H9 (cell line): Measurements from ENCODE around the gene RINL. TPM values are rescaled to one million over a fixed set of nuclear protein-coding genes. Genes with fewer than 3 reads are reported as not detected.
A peak's percentile ranks its signal among the peaks of the same experiment; 100 is the strongest.

Experiments
- DNase-seq: peaks from one replicate; pipeline ENCODE4 v3.0.0-alpha.2; 2017
- H2AFZ ChIP-seq: one replicate; pipeline ENCODE4 v1.6.1; 2013; ENCODE audit warnings: mild to moderate bottlenecking, low read length, control low read depth, moderate library complexity
- H2AK5ac ChIP-seq: 2 replicates; pipeline ENCODE4 v1.6.1; 2013; ENCODE audit warnings: low read length, control low read depth, mixed read lengths; ENCODE audit not compliant: insufficient read length
- H2BK120ac ChIP-seq: one replicate; pipeline ENCODE4 v1.6.1; 2013; ENCODE audit warnings: low read depth, mild to moderate bottlenecking, low read length, control low read depth, inconsistent platforms; ENCODE audit not compliant: poor library complexity, severe bottlenecking
- H2BK12ac ChIP-seq: 2 replicates; pipeline ENCODE4 v1.6.1; 2013; ENCODE audit warnings: low read length, control low read depth, mixed read lengths, low read depth; ENCODE audit not compliant: insufficient read length
- H2BK15ac ChIP-seq: 2 replicates; pipeline ENCODE4 v1.6.1; 2013; ENCODE audit warnings: low read depth, low read length, control low read depth
- H2BK20ac ChIP-seq: one replicate; pipeline ENCODE4 v1.6.1; 2013; ENCODE audit warnings: low read depth, mild to moderate bottlenecking, low read length, control low read depth, inconsistent platforms; ENCODE audit not compliant: poor library complexity, severe bottlenecking
- H2BK5ac ChIP-seq: 2 replicates; pipeline ENCODE4 v1.6.1; 2013; ENCODE audit warnings: low read length, control low read depth, mixed read lengths; ENCODE audit not compliant: insufficient read length
- H3K14ac ChIP-seq: 2 replicates; pipeline ENCODE4 v1.6.1; 2013; ENCODE audit warnings: low read length, control low read depth; ENCODE audit not compliant: insufficient read depth
- H3K18ac ChIP-seq: 2 replicates; pipeline ENCODE4 v1.6.1; 2013; ENCODE audit warnings: low read depth, mild to moderate bottlenecking, mixed read lengths, low read length, control low read depth; ENCODE audit not compliant: insufficient read length
- H3K23ac ChIP-seq: 2 replicates; pipeline ENCODE4 v1.6.1; 2013; ENCODE audit warnings: low read length, control low read depth, mixed read lengths, low read depth; ENCODE audit not compliant: insufficient read length
- H3K23me2 ChIP-seq: 2 replicates; pipeline ENCODE4 v1.6.1; 2013; ENCODE audit warnings: low read depth, mild to moderate bottlenecking, mixed read lengths, low read length, control low read depth; ENCODE audit not compliant: insufficient read length, poor library complexity, severe bottlenecking
- H3K27ac ChIP-seq: 2 replicates; pipeline ENCODE4 v1.5.1; 2013; ENCODE audit warnings: low read length, control low read depth, mixed read lengths, low read depth; ENCODE audit not compliant: insufficient read length
- H3K27me3 ChIP-seq: 2 replicates; pipeline ENCODE4 v1.6.1; 2013; ENCODE audit warnings: low read length, control low read depth, inconsistent platforms; ENCODE audit not compliant: insufficient read depth
- H3K4ac ChIP-seq: 2 replicates; pipeline ENCODE4 v1.6.1; 2013; ENCODE audit warnings: low read depth, mild to moderate bottlenecking, control low read depth, inconsistent platforms, low read length, moderate library complexity
- H3K4me1 ChIP-seq: 2 replicates; pipeline ENCODE4 v1.6.1; 2013; ENCODE audit warnings: low read length, control low read depth, inconsistent platforms; ENCODE audit not compliant: insufficient read depth
- H3K4me2 ChIP-seq: 2 replicates; pipeline ENCODE4 v1.6.1; 2013; ENCODE audit warnings: low read length, control low read depth, mixed read lengths; ENCODE audit not compliant: insufficient read length, insufficient read depth
- H3K56ac ChIP-seq: 2 replicates; pipeline ENCODE4 v1.6.1; 2013; ENCODE audit warnings: low read depth, mild to moderate bottlenecking, mixed read lengths, low read length, control low read depth; ENCODE audit not compliant: insufficient read length
- H3K79me1 ChIP-seq: 2 replicates; pipeline ENCODE4 v1.6.1; 2013; ENCODE audit warnings: low read depth, mild to moderate bottlenecking, moderate library complexity, low read length, control low read depth, inconsistent platforms; ENCODE audit not compliant: insufficient read depth, poor library complexity, severe bottlenecking
- H3K79me2 ChIP-seq: 2 replicates; pipeline ENCODE4 v1.6.1; 2013; ENCODE audit warnings: low read length, control low read depth, inconsistent platforms; ENCODE audit not compliant: insufficient read depth
- H3K9ac ChIP-seq: 2 replicates; pipeline ENCODE4 v1.6.1; 2013; ENCODE audit warnings: low read length, control low read depth, mixed read lengths; ENCODE audit not compliant: insufficient read length; ENCODE audit errors: extremely low read depth
- H3K9me3 ChIP-seq: one replicate; pipeline ENCODE4 v1.6.1; 2013; ENCODE audit warnings: low read depth, low read length, inconsistent platforms; ENCODE audit not compliant: control insufficient read depth
- H3T11ph ChIP-seq: one replicate; pipeline ENCODE4 v1.6.1; 2013; ENCODE audit warnings: mild to moderate bottlenecking, low read length, control low read depth, inconsistent platforms
- H4K20me1 ChIP-seq: one replicate; pipeline ENCODE4 v1.6.1; 2013; ENCODE audit not compliant: control insufficient read depth, insufficient read length, insufficient read depth
- H4K5ac ChIP-seq: 2 replicates; pipeline ENCODE4 v1.6.1; 2013; ENCODE audit warnings: low read depth, mild to moderate bottlenecking, mixed read lengths, low read length, control low read depth; ENCODE audit not compliant: insufficient read length
- H4K8ac ChIP-seq: replicated peaks from 2 replicates; pipeline ENCODE4 v1.6.1; 2013; ENCODE audit warnings: low read length, control low read depth, mixed read lengths, low read depth; ENCODE audit not compliant: insufficient read length
- H4K91ac ChIP-seq: 2 replicates; pipeline ENCODE4 v1.6.1; 2013; ENCODE audit warnings: low read depth, mild to moderate bottlenecking, moderate library complexity, mixed read lengths, low read length, control low read depth; ENCODE audit not compliant: insufficient read length
- H3K27ac Mint-ChIP-seq, 3 experiments: 2 replicates in 2 of 3; 3 replicates in 1 of 3; pipeline ENCODE4 v1.8.0; 2020 to 2021; ENCODE audit warnings: mixed read lengths in 3 of 3, mild to moderate bottlenecking in 1 of 3, moderate library complexity in 1 of 3
- H3K27me3 Mint-ChIP-seq: 2 replicates; pipeline ENCODE4 v1.8.0; 2021; ENCODE audit warnings: low read depth, mild to moderate bottlenecking, moderate library complexity, mixed read lengths
- H3K36me3 Mint-ChIP-seq, 3 experiments: 2 replicates in 2 of 3; 3 replicates in 1 of 3; pipeline ENCODE4 v1.8.0; 2020 to 2021; ENCODE audit warnings: low read depth in 3 of 3, mixed read lengths in 3 of 3; ENCODE audit not compliant: insufficient read depth in 1 of 3
- H3K4me1 Mint-ChIP-seq, 2 experiments: 2 replicates each; pipeline ENCODE4 v1.8.0; 2020; ENCODE audit warnings: mixed read lengths in 2 of 2
- H3K4me3 Mint-ChIP-seq, 2 experiments: 2 replicates in 1 of 2; 3 replicates in 1 of 2; pipeline ENCODE4 v1.8.0; 2020 to 2021; ENCODE audit warnings: mild to moderate bottlenecking in 2 of 2, mixed read lengths in 2 of 2, moderate library complexity in 1 of 2
- H3K9me3 Mint-ChIP-seq, 2 experiments: 2 replicates in 1 of 2; 3 replicates in 1 of 2; pipeline ENCODE4 v1.8.0; 2020; ENCODE audit warnings: mild to moderate bottlenecking in 2 of 2, mixed read lengths in 2 of 2, moderate library complexity in 1 of 2
- WGBS: extraction: QIAGEN DNeasy Blood & Tissue Kit; methylation state at CpG from one replicate; pipeline ENCODE4 v1.1.7; 2013; ENCODE audit warnings: missing lambda C conversion rate, low lambda C conversion rate, mixed read lengths; ENCODE audit not compliant: insufficient read length; ENCODE audit errors: extremely low coverage; 5-methylcytosine and 5-hydroxymethylcytosine counted together
- total RNA-seq: library from RNA; stranded (reverse); gene quantifications from 2 replicates; pipeline ENCODE4 v1.2.1, GENCODE V29; 2021
- TF ChIP-seq, protein P1 (sequence below): fragments of 200-600 bp; sonication (generic); conservative IDR thresholded peaks from 3 replicates; pipeline ENCODE4 v1.8.0; 2021; ENCODE audit warnings: antibody characterized with exemption, mild to moderate bottlenecking

RINL gene
- total RNA-seq, 1 experiment from 2014 or later = 6.4 TPM

DNA sequence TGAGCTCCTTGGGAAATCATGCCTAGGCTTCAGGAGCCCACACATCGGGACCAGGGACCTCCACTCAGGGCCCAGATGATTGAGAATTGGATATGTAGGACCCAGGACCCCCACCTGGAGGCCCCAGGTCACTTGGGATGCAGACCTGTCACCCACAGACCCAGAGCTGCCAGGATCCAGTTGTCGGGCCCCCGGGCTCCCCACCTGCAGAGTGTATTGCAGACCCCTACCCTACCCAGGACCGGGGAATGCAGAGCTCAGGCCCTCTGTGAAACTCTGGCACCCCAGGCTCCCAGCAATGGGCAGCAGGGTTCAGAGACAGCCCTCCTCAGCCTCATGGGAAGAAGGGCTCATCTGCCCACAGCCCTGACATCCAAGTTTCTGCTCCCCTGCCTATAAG is 27.5 kb upstream of the RINL start:
- H3K23ac ChIP-seq = no peak overlapping the region
- DNase-seq = no peak
- no peak overlapping the region for H3T11ph ChIP-seq
- Mint-ChIP-seq H3K27ac (0 out of 7 replicates have a peak overlapping the region, but pooled peaks of 1 of the 3 experiments have one; percentile 39), H3K9me3 (peaks cover 0 to 3% of the 10 kb centered on the region in 2 experiments; a peak in 1 of 5 replicates), H3K36me3 (peaks cover 13 to 37% (median 28%) of the 10 kb centered on the region in 3 experiments; a peak in 6 of 7 replicates), H3K4me1 (peaks cover 7 to 9% of the 10 kb centered on the region in 2 experiments), H3K4me3 (no peak overlapping the region), H3K27me3 (no peaks in the 10 kb centered on the region; the same call in none of the 2 replicates)
- no peaks in the 10 kb centered on the region for H4K20me1 ChIP-seq
- H4K5ac ChIP-seq = no peak overlapping the region
- no peak overlapping the region for H2BK12ac ChIP-seq
- H3K4ac ChIP-seq = no peak overlapping the region
- TF ChIP-seq, protein P1, sequence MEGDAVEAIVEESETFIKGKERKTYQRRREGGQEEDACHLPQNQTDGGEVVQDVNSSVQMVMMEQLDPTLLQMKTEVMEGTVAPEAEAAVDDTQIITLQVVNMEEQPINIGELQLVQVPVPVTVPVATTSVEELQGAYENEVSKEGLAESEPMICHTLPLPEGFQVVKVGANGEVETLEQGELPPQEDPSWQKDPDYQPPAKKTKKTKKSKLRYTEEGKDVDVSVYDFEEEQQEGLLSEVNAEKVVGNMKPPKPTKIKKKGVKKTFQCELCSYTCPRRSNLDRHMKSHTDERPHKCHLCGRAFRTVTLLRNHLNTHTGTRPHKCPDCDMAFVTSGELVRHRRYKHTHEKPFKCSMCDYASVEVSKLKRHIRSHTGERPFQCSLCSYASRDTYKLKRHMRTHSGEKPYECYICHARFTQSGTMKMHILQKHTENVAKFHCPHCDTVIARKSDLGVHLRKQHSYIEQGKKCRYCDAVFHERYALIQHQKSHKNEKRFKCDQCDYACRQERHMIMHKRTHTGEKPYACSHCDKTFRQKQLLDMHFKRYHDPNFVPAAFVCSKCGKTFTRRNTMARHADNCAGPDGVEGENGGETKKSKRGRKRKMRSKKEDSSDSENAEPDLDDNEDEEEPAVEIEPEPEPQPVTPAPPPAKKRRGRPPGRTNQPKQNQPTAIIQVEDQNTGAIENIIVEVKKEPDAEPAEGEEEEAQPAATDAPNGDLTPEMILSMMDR = no peak
- H2BK120ac ChIP-seq = no peak overlapping the region
- H3K79me2 ChIP-seq = no peaks in the 10 kb centered on the region
- H3K14ac ChIP-seq = no peak overlapping the region
- H2BK20ac ChIP-seq = no peak overlapping the region
- WGBS = no CpG with 5 or more reads among the region's 4 CpGs
- H3K4me1 ChIP-seq = no peaks in the 10 kb centered on the region; the same call in 1 of the 2 replicates
- H2AK5ac ChIP-seq = no peak overlapping the region
- no peaks in the 10 kb centered on the region for H3K27me3 ChIP-seq
- no peak overlapping the region for H3K18ac ChIP-seq
- no peaks in the 10 kb centered on the region for H3K9me3 ChIP-seq
- no peak overlapping the region for H2AFZ ChIP-seq
- no peak overlapping the region for H2BK5ac ChIP-seq
- H3K9ac ChIP-seq = no peak overlapping the region
- no peak overlapping the region for H3K56ac ChIP-seq
- H3K4me2 ChIP-seq = no peak overlapping the region
- no peak overlapping the region for H4K8ac ChIP-seq
- H3K27ac ChIP-seq = no peak overlapping the region
- H3K23me2 ChIP-seq = no peaks in the 10 kb centered on the region
- H3K79me1 ChIP-seq = no peaks in the 10 kb centered on the region
- no peak overlapping the region for H2BK15ac ChIP-seq
- H4K91ac ChIP-seq = no peak overlapping the region
